GM19455 (cell line): ENCODE measurements around the gene BUB3.

Source experiments
- ATAC-seq: cut with Tn5 transposase; IDR thresholded peaks from one replicate; pipeline ENCODE4 v1.9.1; 2021; ENCODE audit not compliant: unreplicated experiment

BUB3 gene

GRCh38 chr10:123140983-123141390 lies 13.2 kb upstream of the BUB3 start:
- ATAC-seq: no peak

GRCh38 chr10:123141791-123142700 lies 12.2 kb upstream of the BUB3 start:
- ATAC-seq: no peak

GRCh38 chr10:123142701-123143161 lies 11.5 kb upstream of the BUB3 start:
- no peak for ATAC-seq

- ATAC-seq: no peak
These were observed 10.9 kb upstream of the BUB3 start for GRCh38 chr10:123143162-123143824.

- no peak for ATAC-seq
These were observed 10.4 kb upstream of the BUB3 start for GRCh38 chr10:123143825-123144168.

- no peak for ATAC-seq
These were observed 9.3 kb upstream of the BUB3 start for GRCh38 chr10:123144697-123145541.

- no peak for ATAC-seq
These were observed 8.6 kb upstream of the BUB3 start for GRCh38 chr10:123145542-123146012.

GRCh38 chr10:123146013-123146893 lies 7.9 kb upstream of the BUB3 start:
- ATAC-seq: no peak

- no peak for ATAC-seq
These were observed 7.1 kb upstream of the BUB3 start for GRCh38 chr10:123146894-123147634.

GRCh38 chr10:123147635-123148413 lies 6.4 kb upstream of the BUB3 start, which contains the start of gene HMX2:
Gene HMX2, plus strand, starts transcription at chr10:123148136. Its CDS starts 243 bp downstream, at chr10:123148379.
- no peak for ATAC-seq

- no peak for ATAC-seq
These were observed 5.6 kb upstream of the BUB3 start for GRCh38 chr10:123148414-123149161.

- no peak for ATAC-seq
These were observed 5.0 kb upstream of the BUB3 start for GRCh38 chr10:123149162-123149567.

- no peak for ATAC-seq
These were observed 4.5 kb upstream of the BUB3 start for GRCh38 chr10:123149568-123150270.

GRCh38 chr10:123150271-123150985 lies 3.8 kb upstream of the BUB3 start:
- no peak for ATAC-seq

GRCh38 chr10:123150986-123151736 lies 3.0 kb upstream of the BUB3 start:
- no peak for ATAC-seq

- no peak for ATAC-seq
These were observed 2.5 kb upstream of the BUB3 start for GRCh38 chr10:123151737-123152135.
